Measurements from ENCODE around the gene IFT122.
"Not testable (repeated sequence)": the region's sequence is repeated elsewhere in the genome, so short reads cannot be mapped to it uniquely, and the experiment has no call there.

IFT122 gene

GRCh38 chr3:129494499-129494898 lies 54.5 kb downstream of the IFT122 start:
- not testable (repeated sequence) for DNase-seq

GRCh38 chr3:129495006-129495639 lies 55.1 kb downstream of the IFT122 start:
- not testable (repeated sequence) for DNase-seq

- not testable (repeated sequence) for DNase-seq
These were observed 57.9 kb downstream of the IFT122 start for GRCh38 chr3:129497876-129498275.

- DNase-seq = not testable (repeated sequence)
These were observed 58.8 kb downstream of the IFT122 start for GRCh38 chr3:129498603-129499488.

- DNase-seq = not testable (repeated sequence)
These were observed 59.7 kb downstream of the IFT122 start for GRCh38 chr3:129499604-129500333.

- DNase-seq = no peak
These were observed 60.3 kb downstream of the IFT122 start for GRCh38 chr3:129500334-129500658.

- DNase-seq = no peak
These were observed 61.6 kb downstream of the IFT122 start for GRCh38 chr3:129501630-129502029.

- no peak for DNase-seq
These were observed 62.8 kb downstream of the IFT122 start for GRCh38 chr3:129502641-129503408.

GRCh38 chr3:129503471-129504291 lies 63.7 kb downstream of the IFT122 start:
- DNase-seq = peak in 15 of 56 donors; percentile 9 to 71 (median 35)

GRCh38 chr3:129504471-129505100 lies 64.6 kb downstream of the IFT122 start:
- DNase-seq = no peak

GRCh38 chr3:129505341-129505740 lies 65.3 kb downstream of the IFT122 start:
- no peak for DNase-seq

- no peak for DNase-seq
These were observed 66.3 kb downstream of the IFT122 start for GRCh38 chr3:129506231-129506742.

GRCh38 chr3:129507181-129507831 lies 67.3 kb downstream of the IFT122 start:
- DNase-seq = peak in 43 of 56 donors; percentile 9 to 75 (median 45)

- DNase-seq = no peak
These were observed 72.6 kb downstream of the IFT122 start for GRCh38 chr3:129512595-129512994.

GRCh38 chr3:129513705-129514104 lies 73.7 kb downstream of the IFT122 start:
- DNase-seq = no peak

- no peak for DNase-seq
These were observed 74.1 kb downstream of the IFT122 start for GRCh38 chr3:129514110-129514509.

- no peak for DNase-seq
These were observed 74.5 kb downstream of the IFT122 start for GRCh38 chr3:129514563-129514962.

GRCh38 chr3:129515108-129515820 lies 75.2 kb downstream of the IFT122 start:
- not testable (repeated sequence) for DNase-seq

Data from amygdala (tissue), 56 donors.